PC-3 (cell line): Measurements from ENCODE around the gene ITGB4. TPM values are rescaled to one million over a fixed set of nuclear protein-coding genes. Genes with fewer than 3 reads are reported as not detected.

Source experiments
- ATAC-seq: fragments of 200-7000 bp; cut with Tn5 transposase; 2 replicates; pipeline ENCODE4 v1.9.1; 2020; ENCODE audit warnings: mild to moderate bottlenecking, moderate library complexity
- BruUV-seq: library from RNA; stranded (reverse); fragments of 400-500 nt; replicated peaks from 2 replicates; lab custom pipeline; 2021; lab: Mats Ljungman, UMichigan
- CTCF ChIA-PET: fragments of 300-600 bp; sonication (Branson Sonifier 250); formaldehyde crosslinking; loops from one replicate; lab custom pipeline; 2022; ENCODE audit warnings: antibody characterized with exemption; lab: Charles Lee
- POLR2A ChIA-PET: fragments of 300-600 bp; sonication (Branson Sonifier 250); formaldehyde crosslinking; loops from one replicate; lab custom pipeline; 2022; ENCODE audit warnings: antibody characterized with exemption; ENCODE audit not compliant: unreplicated experiment; lab: Charles Lee
- DNase-seq: peaks from one replicate; pipeline ENCODE4 v3.0.0-alpha.2; 2015
- H2AFZ ChIP-seq: fragments of 300-600 bp; sonication (generic); 2 replicates; pipeline ENCODE4 v1.6.0; 2016; ENCODE audit warnings: antibody characterized with exemption, low read length
- H3F3A ChIP-seq: fragments of 300-600 bp; sonication (generic); one replicate; pipeline ENCODE4 v1.6.0; 2017; ENCODE audit warnings: antibody characterized with exemption, low read length, control low read depth, mild to moderate bottlenecking; ENCODE audit not compliant: unreplicated experiment
- H3K27ac ChIP-seq: fragments of 300-600 bp; sonication (generic); 2 replicates; pipeline ENCODE4 v1.5.1; 2016; ENCODE audit warnings: mild to moderate bottlenecking, low read length
- H3K27me3 ChIP-seq: fragments of 300-600 bp; sonication (generic); 2 replicates; pipeline ENCODE4 v1.6.1; 2016; ENCODE audit warnings: low read length, mixed read lengths
- H3K36me3 ChIP-seq: fragments of 300-600 bp; sonication (generic); 2 replicates; pipeline ENCODE4 v1.6.1; 2016; ENCODE audit warnings: low read depth, mixed run types, low read length, mixed read lengths
- H3K4me1 ChIP-seq: fragments of 300-600 bp; sonication (generic); 2 replicates; pipeline ENCODE4 v1.5.1; 2016; ENCODE audit warnings: low read length; ENCODE audit not compliant: insufficient read depth
- H3K4me2 ChIP-seq: fragments of 300-600 bp; sonication (generic); 2 replicates; pipeline ENCODE4 v1.6.0; 2016; ENCODE audit warnings: low read length
- H3K4me3 ChIP-seq: fragments of 300-600 bp; sonication (generic); 2 replicates; pipeline ENCODE4 v1.5.1; 2016; ENCODE audit warnings: mild to moderate bottlenecking, low read length, mixed read lengths
- H3K79me2 ChIP-seq: fragments of 300-600 bp; sonication (generic); 2 replicates; pipeline ENCODE4 v1.6.1; 2017; ENCODE audit warnings: low read length, mixed read lengths
- H3K9ac ChIP-seq: fragments of 300-600 bp; sonication (generic); 2 replicates; pipeline ENCODE4 v1.6.0; 2016; ENCODE audit warnings: mild to moderate bottlenecking, low read length
- H3K9me2 ChIP-seq: fragments of 300-600 bp; sonication (generic); replicated peaks from 2 replicates; pipeline ENCODE4 v1.6.1; 2016; ENCODE audit warnings: mixed run types, low read length, mixed read lengths
- H3K9me3 ChIP-seq: fragments of 300-600 bp; sonication (generic); 2 replicates; pipeline ENCODE4 v1.6.1; 2016; ENCODE audit warnings: low read length, mixed read lengths
- H4K20me1 ChIP-seq: fragments of 300-600 bp; sonication (generic); 2 replicates; pipeline ENCODE4 v1.6.1; 2016; ENCODE audit warnings: low read length, mixed read lengths
- EZH2 ChIP-seq: fragments of 300-600 bp; sonication (generic); IDR thresholded peaks from one replicate; pipeline ENCODE4 v1.6.1; 2017; ENCODE audit warnings: antibody characterized with exemption, mild to moderate bottlenecking, low read length; ENCODE audit not compliant: unreplicated experiment
- EZH2phosphoT487 ChIP-seq: fragments of 300-600 bp; sonication (generic); IDR thresholded peaks from 2 replicates; pipeline ENCODE4 v1.6.1; 2018; ENCODE audit warnings: mild to moderate bottlenecking, antibody characterized with exemption, low read length, borderline replicate concordance
- intact Hi-C: fragments of 100-400 bp; cut with micrococcal nuclease; formaldehyde crosslinking; loops from 2 replicates; pipeline ENCODE4 v1.9.0; 2023
- total RNA-seq: library from RNA; depleted of rRNA; stranded (reverse); fragments of >200 nt; gene quantifications from 2 replicates; pipeline ENCODE4 v1.2.3, GENCODE V29; 2014
- TF ChIP-seq, protein P1 (sequence below): fragments of 300-600 bp; sonication (generic); conservative IDR thresholded peaks from 2 replicates; pipeline ENCODE4 v1.5.1; 2017; ENCODE audit warnings: antibody characterized with exemption, low read depth, mild to moderate bottlenecking, low read length

Gene ITGB4
- total RNA-seq, 1 experiment from 2014 or later, result 273 TPM

DNA sequence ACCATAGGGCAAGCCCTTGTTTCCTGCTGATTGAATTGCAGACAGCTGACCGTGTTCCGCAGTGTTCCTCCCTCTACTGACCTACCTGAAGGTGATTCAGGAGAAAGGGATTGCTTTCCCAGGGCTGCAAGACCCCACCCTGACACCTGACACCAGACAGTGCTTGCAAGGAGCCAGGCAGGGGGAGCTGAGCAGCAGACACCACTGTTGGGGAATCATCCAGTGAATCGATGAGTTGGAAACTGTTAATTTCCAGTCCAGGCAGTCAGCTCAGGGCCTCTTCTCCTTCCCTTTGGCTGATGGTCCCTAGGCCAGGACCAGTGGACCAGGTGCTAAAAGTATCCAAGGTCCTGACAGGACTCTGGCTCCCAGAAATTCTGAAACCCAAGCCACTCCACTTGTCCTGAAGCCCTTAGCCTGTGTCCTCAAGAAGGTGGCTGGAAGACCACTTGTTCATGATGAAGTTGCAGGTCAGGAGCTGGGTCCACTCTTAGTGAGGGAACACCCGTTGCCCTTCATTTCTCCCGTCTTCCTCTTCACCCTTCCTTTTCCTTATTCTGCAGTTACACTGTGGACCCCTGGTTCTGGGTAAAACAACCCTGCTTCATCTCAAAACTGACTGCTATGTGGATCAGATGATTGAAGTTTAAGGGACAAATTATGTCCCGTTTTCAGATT lies 53.9 kb downstream of the ITGB4 start:
- intact Hi-C loops, result loop anchor here (5.0 kb wide), 1 partner anchor 72 kb away; no protein-coding TSS in a partner anchor
- H3K9me2 ChIP-seq, result no peaks in the 10 kb centered on the region
- no peaks in the 10 kb centered on the region for H3K27me3 ChIP-seq
- BruUV-seq, result no TSS peak
- peak; percentile 11 for ATAC-seq
- ChIA-PET POLR2A (interaction anchor here (0.5 to 1.0 kb wide), 4 partner anchors 16 to 109 kb away, joined by 3 to 5 read pairs (median 4); partner anchors contain the start of gene WBP2), CTCF (interaction anchor here (0.6 to 1.3 kb wide), 5 partner anchors 11 to 121 kb away, joined by 3 to 6 read pairs (median 3); partner anchors contain the start of gene TRIM65)
- H3F3A ChIP-seq, result peaks cover 16% of the 10 kb centered on the region
- peaks cover 31% of the 10 kb centered on the region for H4K20me1 ChIP-seq
- no peak overlapping the region for H2AFZ ChIP-seq
- peak; percentile 72 for DNase-seq
- H3K4me3 ChIP-seq, result no peak overlapping the region
- peaks cover 30% of the 10 kb centered on the region for H3K36me3 ChIP-seq
- no peaks in the 10 kb centered on the region for H3K9me3 ChIP-seq
- no peak overlapping the region for H3K27ac ChIP-seq
- H3K4me2 ChIP-seq, result no peak overlapping the region
- no peak overlapping the region for H3K9ac ChIP-seq
- peaks cover 31% of the 10 kb centered on the region for H3K79me2 ChIP-seq
- H3K4me1 ChIP-seq, result peaks cover 21% of the 10 kb centered on the region
- no peak for TF ChIP-seq EZH2
- TF ChIP-seq, protein P1, sequence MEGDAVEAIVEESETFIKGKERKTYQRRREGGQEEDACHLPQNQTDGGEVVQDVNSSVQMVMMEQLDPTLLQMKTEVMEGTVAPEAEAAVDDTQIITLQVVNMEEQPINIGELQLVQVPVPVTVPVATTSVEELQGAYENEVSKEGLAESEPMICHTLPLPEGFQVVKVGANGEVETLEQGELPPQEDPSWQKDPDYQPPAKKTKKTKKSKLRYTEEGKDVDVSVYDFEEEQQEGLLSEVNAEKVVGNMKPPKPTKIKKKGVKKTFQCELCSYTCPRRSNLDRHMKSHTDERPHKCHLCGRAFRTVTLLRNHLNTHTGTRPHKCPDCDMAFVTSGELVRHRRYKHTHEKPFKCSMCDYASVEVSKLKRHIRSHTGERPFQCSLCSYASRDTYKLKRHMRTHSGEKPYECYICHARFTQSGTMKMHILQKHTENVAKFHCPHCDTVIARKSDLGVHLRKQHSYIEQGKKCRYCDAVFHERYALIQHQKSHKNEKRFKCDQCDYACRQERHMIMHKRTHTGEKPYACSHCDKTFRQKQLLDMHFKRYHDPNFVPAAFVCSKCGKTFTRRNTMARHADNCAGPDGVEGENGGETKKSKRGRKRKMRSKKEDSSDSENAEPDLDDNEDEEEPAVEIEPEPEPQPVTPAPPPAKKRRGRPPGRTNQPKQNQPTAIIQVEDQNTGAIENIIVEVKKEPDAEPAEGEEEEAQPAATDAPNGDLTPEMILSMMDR, result no peak
- TF ChIP-seq EZH2phosphoT487, result no peak

DNA sequence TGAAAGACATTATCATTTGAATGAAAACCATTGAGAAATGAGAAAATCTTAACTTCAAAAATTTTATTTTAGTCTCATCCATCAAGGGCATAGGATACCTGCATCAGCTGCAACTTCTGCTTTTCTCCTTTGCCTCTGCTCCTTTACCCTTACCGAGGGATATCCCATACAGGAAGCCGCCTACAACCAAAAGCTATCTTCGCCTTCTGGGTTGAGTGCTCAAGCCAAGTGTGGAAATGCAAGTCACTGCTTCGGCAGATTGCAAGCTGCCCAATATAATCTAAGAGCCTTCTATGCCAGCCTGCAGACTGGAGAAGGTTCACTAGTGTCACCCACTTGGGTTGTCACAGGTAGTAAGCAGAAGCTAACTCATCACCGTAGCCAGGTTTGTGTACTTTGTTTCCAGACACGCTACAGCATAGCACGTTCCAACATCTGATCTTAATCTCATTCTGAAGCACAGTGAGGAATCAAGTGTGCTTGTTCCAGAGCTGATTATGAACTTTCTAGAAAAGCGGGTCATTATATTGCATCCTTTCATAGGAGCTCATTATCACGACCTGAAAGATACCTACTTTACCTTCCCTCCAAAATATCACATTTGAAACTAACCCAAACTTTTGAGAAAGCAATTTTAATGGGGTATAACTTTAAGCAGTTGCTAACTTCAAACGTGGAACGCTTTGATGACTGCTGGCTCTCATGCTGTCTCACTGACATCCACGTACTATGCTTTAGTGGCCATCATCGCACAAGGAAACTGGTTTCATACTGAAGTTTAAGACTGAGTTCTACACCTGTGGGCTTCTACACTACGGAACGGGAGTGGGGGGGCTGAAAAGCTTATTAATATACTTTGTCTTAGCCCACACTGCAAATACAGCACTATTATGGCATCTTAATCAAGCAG lies 55.4 kb downstream of the ITGB4 start:
- no peak overlapping the region for H2AFZ ChIP-seq
- H3K4me1 ChIP-seq, result peaks cover 28% of the 10 kb centered on the region
- no peaks in the 10 kb centered on the region for H3K27me3 ChIP-seq
- POLR2A ChIA-PET, result interaction anchor here (0.6 to 0.7 kb wide), 6 partner anchors 11 to 183 kb away, joined by 3 to 7 read pairs (median 4); partner anchors contain the start of genes GALK1, TRIM47, TRIM65 and WBP2
- intact Hi-C loops, result no loop called here
- TF ChIP-seq, protein P1, result no peak
- TF ChIP-seq EZH2phosphoT487, result no peak
- TF ChIP-seq EZH2, result no peak
- H3K9ac ChIP-seq, result no peak overlapping the region
- CTCF ChIA-PET, result no interaction called here
- peaks cover 30% of the 10 kb centered on the region for H3K36me3 ChIP-seq
- no peak overlapping the region for H3K27ac ChIP-seq
- no peak; the same call in 1 of the 2 replicates for ATAC-seq
- BruUV-seq, result no TSS peak
- H3K9me3 ChIP-seq, result no peaks in the 10 kb centered on the region
- H3K79me2 ChIP-seq, result peaks cover 31% of the 10 kb centered on the region
- peaks cover 31% of the 10 kb centered on the region for H4K20me1 ChIP-seq
- DNase-seq, result no peak
- peaks cover 16% of the 10 kb centered on the region for H3F3A ChIP-seq
- peak overlapping the region; percentile 81 for H3K4me3 ChIP-seq
- H3K4me2 ChIP-seq, result peak overlapping the region; percentile 92
- no peaks in the 10 kb centered on the region for H3K9me2 ChIP-seq
